WTC11 (cell line): ENCODE results near the gene PTPRT.

Experiments used
- AFF4 ChIP-seq: sonication (generic); formaldehyde crosslinking; IDR thresholded peaks from 2 replicates; pipeline ENCODE4 v1.8.1; 2023; ENCODE audit warnings: mild to moderate bottlenecking, missing genetic modification reagents, borderline replicate concordance
- ATF2 ChIP-seq: sonication (generic); formaldehyde crosslinking; IDR thresholded peaks from 2 replicates; pipeline ENCODE4 v1.8.1; 2022; ENCODE audit warnings: low read depth, missing genetic modification reagents, borderline replicate concordance
- CREM ChIP-seq: sonication (generic); formaldehyde crosslinking; IDR thresholded peaks from 2 replicates; pipeline ENCODE4 v1.8.1; 2022; ENCODE audit warnings: mild to moderate bottlenecking, missing genetic modification reagents, moderate library complexity
- CTCF ChIP-seq: fragments of 200-600 bp; IDR thresholded peaks from 2 replicates; pipeline ENCODE4 v1.8.0; 2022; ENCODE audit warnings: antibody characterized with exemption
- MAX ChIP-seq: sonication (generic); formaldehyde crosslinking; IDR thresholded peaks from 2 replicates; pipeline ENCODE4 v1.8.0; 2022; ENCODE audit warnings: mild to moderate bottlenecking, missing genetic modification reagents
- MLX ChIP-seq: sonication (generic); formaldehyde crosslinking; IDR thresholded peaks from 2 replicates; pipeline ENCODE4 v1.8.1; 2023; ENCODE audit warnings: mild to moderate bottlenecking, missing genetic modification reagents, moderate library complexity
- ZNF121 ChIP-seq: sonication (generic); formaldehyde crosslinking; IDR thresholded peaks from 2 replicates; pipeline ENCODE4 v1.8.0; 2023; ENCODE audit warnings: missing genetic modification reagents

GRCh38 chr20:42123981-42124473 lies 1065.7 kb downstream of the PTPRT start:
- TF ChIP-seq MAX (no peak), CREM (CRISPR knock-in tag) (no peak), CTCF (no peak), ZNF121 (CRISPR knock-in tag) (no peak), AFF4 (no peak), ATF2 (no peak), MLX (CRISPR knock-in tag) (no peak)
